CD4-positive, alpha-beta T cell treated with Interleukin-1 beta for 1 hour (primary cell): Measurements from ENCODE around the gene CREB1.

ENCODE experiments used
- DNase-seq, 2 donors: peaks; one replicate each; pipeline ENCODE4 v3.0.0-alpha.2; 2020 to 2022

The CREB1 gene

GRCh38 chr2:207543272-207543671, 13.5 kb downstream of the CREB1 start:
- no peak for DNase-seq

GRCh38 chr2:207546822-207547221, 17.1 kb downstream of the CREB1 start:
- no peak for DNase-seq

GRCh38 chr2:207549145-207549544, 19.4 kb downstream of the CREB1 start:
- DNase-seq, result no peak

- no peak for DNase-seq
Measured at GRCh38 chr2:207558079-207558491, 28.3 kb downstream of the CREB1 start.

GRCh38 chr2:207561386-207562080, 31.8 kb downstream of the CREB1 start:
- DNase-seq, result no peak

- DNase-seq, result no peak
Measured at GRCh38 chr2:207565736-207566500, 36.2 kb downstream of the CREB1 start.

GRCh38 chr2:207567671-207568070, 37.9 kb downstream of the CREB1 start:
- no peak for DNase-seq

GRCh38 chr2:207571370-207571769, 41.6 kb downstream of the CREB1 start:
- DNase-seq, result no peak

- DNase-seq, result no peak
Measured at GRCh38 chr2:207584952-207585351, 55.2 kb downstream of the CREB1 start.

GRCh38 chr2:207587305-207587704, 57.5 kb downstream of the CREB1 start:
- DNase-seq, result no peak

GRCh38 chr2:207589143-207589542, 59.4 kb downstream of the CREB1 start:
- DNase-seq, result no peak

- DNase-seq, result no peak
Measured at GRCh38 chr2:207593277-207593676, 63.5 kb downstream of the CREB1 start.

- DNase-seq, result no peak
Measured at GRCh38 chr2:207594264-207594663, 64.5 kb downstream of the CREB1 start.

GRCh38 chr2:207594731-207595130, 65.0 kb downstream of the CREB1 start:
- DNase-seq, result no peak

- no peak for DNase-seq
Measured at GRCh38 chr2:207599636-207600035, 69.9 kb downstream of the CREB1 start.

- no peak for DNase-seq
Measured at GRCh38 chr2:207600231-207600630, 70.5 kb downstream of the CREB1 start.

GRCh38 chr2:207601774-207602173, 72.0 kb downstream of the CREB1 start:
- DNase-seq, result no peak

- no peak for DNase-seq
Measured at GRCh38 chr2:207603486-207603885, 73.7 kb downstream of the CREB1 start.

- DNase-seq, result no peak
Measured at GRCh38 chr2:207606399-207606798, 76.6 kb downstream of the CREB1 start.

GRCh38 chr2:207606829-207607228, 77.1 kb downstream of the CREB1 start:
- no peak for DNase-seq

- no peak for DNase-seq
Measured at GRCh38 chr2:207612714-207613113, 83.0 kb downstream of the CREB1 start.

- no peak for DNase-seq
Measured at GRCh38 chr2:207614824-207615223, 85.1 kb downstream of the CREB1 start.

GRCh38 chr2:207616185-207616584, 86.4 kb downstream of the CREB1 start:
- DNase-seq, result no peak

- no peak for DNase-seq
Measured at GRCh38 chr2:207617011-207617671, 87.4 kb downstream of the CREB1 start.
